HG03025 (cell line): ENCODE data around the gene BCHE.

Experiments
- ATAC-seq: cut with Tn5 transposase; IDR thresholded peaks from one replicate; pipeline ENCODE4 v1.9.1; 2021; ENCODE audit warnings: mild to moderate bottlenecking, moderate library complexity; ENCODE audit not compliant: unreplicated experiment, low FRiP score

Gene BCHE

DNA sequence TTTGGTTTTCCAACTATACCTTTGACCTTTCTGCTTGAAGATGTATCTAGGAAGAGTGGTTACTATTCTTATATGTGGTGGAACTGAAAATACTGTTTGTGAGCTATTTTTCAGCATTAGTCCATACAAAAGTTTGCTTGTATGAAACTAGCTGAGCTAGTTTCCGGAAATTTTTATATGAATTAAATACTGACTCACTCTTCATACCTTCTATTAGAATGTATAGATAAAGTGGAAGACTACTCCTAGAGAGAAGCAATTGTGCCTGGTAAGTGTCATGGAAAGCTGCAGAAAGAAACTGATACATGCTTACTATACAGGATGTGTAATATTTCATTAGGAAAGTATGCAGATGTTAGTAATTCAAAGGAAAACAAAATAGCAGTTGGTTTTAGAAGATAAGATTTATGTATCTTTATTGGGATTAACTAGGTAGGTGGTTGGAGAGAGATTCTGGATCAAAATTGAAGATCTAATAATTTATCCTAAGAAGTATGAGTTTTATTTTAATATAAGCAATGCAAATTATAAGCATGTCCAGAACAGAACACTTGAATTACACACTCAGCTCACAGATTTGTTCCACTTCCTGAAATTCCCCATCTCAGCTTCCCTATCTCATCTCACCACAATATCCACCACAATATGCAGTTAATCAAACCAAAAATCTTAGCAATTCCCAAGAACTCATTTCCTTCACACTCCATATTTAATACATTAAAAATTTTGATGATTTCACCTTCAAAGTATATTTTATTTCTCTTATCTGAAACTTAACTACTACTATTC, 82.8 kb downstream of the BCHE start:
- ATAC-seq, result no peak

GRCh38 chr3:165753560-165753959, 83.7 kb downstream of the BCHE start:
- ATAC-seq, result no peak

DNA sequence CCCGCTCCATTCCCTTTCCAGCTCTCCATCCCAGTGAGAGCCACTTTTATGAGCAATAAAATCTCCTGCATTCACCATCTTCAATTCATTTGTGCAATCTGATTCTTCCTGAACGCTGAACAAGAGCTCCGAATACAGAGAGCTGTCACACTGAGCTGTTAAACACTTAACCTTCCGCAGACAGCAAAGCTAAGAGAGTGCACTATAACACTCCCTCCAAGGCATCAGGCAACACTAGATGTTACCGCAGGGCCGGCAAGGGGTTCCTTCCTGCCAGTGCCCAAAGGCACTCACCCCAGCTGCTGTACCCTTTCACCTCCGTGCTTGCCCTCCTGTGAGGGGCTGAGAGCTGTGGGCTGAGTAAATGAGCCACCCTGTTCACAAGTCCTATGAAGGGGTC, 85.6 kb downstream of the BCHE start:
- no peak for ATAC-seq

DNA sequence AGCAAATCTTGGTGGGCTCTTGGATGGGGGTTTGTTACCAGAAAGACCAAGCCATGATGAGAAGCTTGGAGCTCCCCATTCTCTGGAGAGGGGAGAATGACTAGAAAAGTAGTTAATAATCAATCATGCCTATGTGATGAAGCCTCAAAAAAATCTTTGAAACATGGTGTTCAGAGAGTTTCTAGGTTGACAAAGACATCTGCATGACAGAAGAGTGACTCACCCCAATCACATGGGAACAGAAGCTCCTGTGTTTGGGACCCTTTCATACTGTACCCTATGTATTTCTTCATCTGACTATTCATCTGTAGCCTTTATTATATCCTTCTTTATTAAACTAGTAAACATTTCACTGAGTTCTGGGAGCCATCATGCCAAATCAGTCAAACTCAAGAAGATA, 87.4 kb downstream of the BCHE start:
- no peak for ATAC-seq

- no peak for ATAC-seq
These were observed 88.0 kb downstream of the BCHE start for GRCh38 chr3:165749241-165749640.

DNA sequence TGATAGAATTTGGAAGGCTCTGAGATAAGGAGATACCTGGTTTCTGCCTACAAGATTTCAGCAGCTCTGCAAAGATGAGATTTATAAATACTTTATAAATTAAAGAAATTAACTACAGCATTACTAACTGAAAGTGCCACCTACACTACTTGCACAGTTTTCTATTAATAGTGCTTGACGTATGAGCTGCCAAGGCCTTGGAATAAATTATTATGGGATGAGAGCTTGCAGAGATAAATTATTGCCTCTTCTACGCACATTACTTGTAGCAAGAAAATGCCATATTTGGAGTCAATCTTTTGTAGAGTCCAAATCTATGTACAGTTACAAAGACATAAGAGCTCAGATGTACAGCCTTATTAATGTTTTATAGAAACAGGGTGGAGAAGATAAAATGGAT, 89.1 kb downstream of the BCHE start:
- ATAC-seq, result no peak

DNA sequence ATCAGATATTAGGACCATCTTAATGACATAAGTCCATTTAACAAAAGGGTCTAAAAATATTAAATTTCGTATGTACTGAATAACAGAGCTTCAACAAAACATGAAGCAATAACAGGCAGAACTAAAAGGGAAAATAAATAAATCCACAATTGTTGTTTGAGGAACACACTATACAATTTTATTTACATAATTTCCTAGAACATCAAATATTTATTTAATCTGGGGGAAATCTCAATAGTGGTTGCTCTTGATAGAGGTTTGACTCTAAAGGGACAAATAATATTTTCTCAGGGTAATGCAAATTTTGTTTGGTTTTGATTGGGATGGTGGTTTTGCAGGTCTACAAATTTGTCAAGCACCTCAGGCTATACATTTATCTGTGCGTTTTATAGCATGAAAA, 90.3 kb downstream of the BCHE start:
- ATAC-seq, result no peak

DNA sequence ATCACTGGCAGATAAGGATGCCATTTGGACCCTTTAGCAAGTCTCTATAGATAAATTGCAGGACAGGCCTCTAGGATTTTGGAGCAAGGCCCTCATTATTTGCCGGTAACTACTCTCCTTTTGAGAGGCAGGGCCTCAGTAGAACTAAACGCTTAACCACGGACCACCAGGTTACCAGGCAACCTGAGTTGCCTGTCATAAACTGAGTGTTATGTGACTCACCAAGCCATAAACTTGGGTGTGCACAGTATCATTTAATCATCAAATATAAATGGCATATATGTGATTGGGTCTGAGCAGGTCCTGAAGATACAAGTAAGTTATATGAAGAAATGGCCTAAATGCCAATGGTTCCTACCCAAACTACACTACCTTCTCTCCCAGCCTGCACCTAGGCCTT, 93.2 kb downstream of the BCHE start:
- no peak for ATAC-seq

DNA sequence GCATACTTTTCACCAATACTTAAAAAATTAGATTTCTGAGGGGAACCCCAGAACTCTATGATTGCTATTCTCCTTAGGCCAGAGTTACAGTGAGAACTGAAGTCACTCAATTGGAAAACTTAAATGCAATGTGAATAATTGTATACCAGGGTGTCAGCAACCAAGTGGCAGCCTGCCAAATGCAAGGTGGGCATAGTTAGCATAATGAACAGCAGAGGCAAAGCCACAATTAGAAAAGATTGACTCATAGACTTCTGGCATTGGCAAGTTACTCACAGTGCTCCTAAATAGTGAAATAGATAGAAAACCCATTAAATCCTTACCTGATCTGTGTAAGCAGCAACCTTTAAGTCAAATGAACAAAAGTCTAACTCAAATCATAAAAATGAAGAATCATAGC, 94.9 kb downstream of the BCHE start:
- no peak for ATAC-seq

DNA sequence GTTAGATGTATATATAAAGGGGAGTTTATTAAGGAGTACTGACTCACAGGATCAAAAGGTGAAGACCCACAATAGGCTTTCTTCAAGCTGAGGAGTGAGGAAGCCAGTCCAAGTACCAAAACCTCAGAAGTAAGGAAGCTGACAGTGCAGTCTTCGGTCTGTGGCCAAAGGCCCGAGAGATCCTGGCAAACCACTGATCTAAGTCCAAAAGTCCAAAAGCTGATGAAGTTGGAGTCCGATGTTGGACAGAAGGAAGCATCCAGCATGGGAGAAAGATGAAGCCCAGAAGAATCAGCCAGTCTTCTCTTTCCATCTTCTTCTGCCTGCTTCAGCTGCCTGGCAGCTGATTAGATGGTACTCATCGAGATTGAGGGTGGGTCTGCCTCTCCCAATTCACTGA, 107.5 kb downstream of the BCHE start:
- ATAC-seq, result no peak

GRCh38 chr3:165728924-165729323, 108.3 kb downstream of the BCHE start:
- no peak for ATAC-seq

DNA sequence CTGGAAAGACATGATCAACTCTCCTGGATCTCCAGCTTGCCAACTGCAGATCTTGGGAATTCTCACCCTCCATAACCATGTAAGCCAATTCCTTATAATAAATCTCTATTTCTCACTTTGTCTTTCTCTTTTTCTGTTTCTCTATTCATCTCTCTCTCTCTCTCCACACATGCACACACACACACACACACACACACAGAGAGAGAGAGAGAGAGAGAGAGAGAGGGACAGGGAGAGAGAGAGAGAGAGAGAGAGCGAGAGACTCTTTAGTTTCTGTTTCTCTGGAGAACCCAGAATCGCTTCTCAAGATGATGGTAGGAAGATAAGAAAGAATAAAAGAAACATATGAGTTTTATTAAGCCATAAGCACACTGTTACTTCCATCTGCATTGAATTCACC, 111.9 kb downstream of the BCHE start:
- ATAC-seq, result no peak
